Measurements from ENCODE around the gene ARL6IP6. TPM values are rescaled to one million over a fixed set of nuclear protein-coding genes. Genes with fewer than 3 reads are reported as not detected.

The ARL6IP6 gene
- polyA plus RNA-seq (2012; ENCODE audit: missing spikeins), result 29.9 TPM

- TF ChIP-seq POLR2A (IDR thresholded peaks at IDR 0.05; ENCODE audit: low read depth, low read length) (peak; percentile 86; the same call in 1 of the 2 replicates), TAF1 (IDR thresholded peaks at IDR 0.05; ENCODE audit: borderline replicate concordance, low read depth, low read length) (peak; percentile 70), POLR2AphosphoS5 (IDR thresholded peaks at IDR 0.05; ENCODE audit: low read depth, low read length) (peak; percentile 83)
- FAIRE-seq, result no peak
- DNase-seq (ENCODE audit: insufficient read length), result peak; percentile 66
Measured at GRCh38 chr2:152718076-152718908, at the start of gene ARL6IP6. Gene ARL6IP6, plus strand, starts transcription at chr2:152718620. Its CDS starts 5 bp downstream, at chr2:152718625.

- FAIRE-seq (no peak), DNase-seq (ENCODE audit: insufficient read length) (no peak)
- TF ChIP-seq POLR2A (IDR thresholded peaks at IDR 0.05; ENCODE audit: low read depth, low read length) (no peak), POLR2AphosphoS5 (IDR thresholded peaks at IDR 0.05; ENCODE audit: low read depth, low read length) (no peak), TAF1 (IDR thresholded peaks at IDR 0.05; ENCODE audit: borderline replicate concordance, low read depth, low read length) (no peak)
Measured at GRCh38 chr2:152674334-152674733, 44.1 kb upstream of the ARL6IP6 start.

- TF ChIP-seq TAF1 (IDR thresholded peaks at IDR 0.05; ENCODE audit: borderline replicate concordance, low read depth, low read length), result no peak
- no peak for TF ChIP-seq POLR2AphosphoS5 (IDR thresholded peaks at IDR 0.05; ENCODE audit: low read depth, low read length)
- TF ChIP-seq POLR2A (IDR thresholded peaks at IDR 0.05; ENCODE audit: low read depth, low read length), result no peak
- FAIRE-seq (no peak), DNase-seq (ENCODE audit: insufficient read length) (no peak)
Measured at GRCh38 chr2:152676461-152676860, 42.0 kb upstream of the ARL6IP6 start.

GRCh38 chr2:152678808-152679207 is 39.6 kb upstream of the ARL6IP6 start:
- no peak for FAIRE-seq
- TF ChIP-seq POLR2AphosphoS5 (IDR thresholded peaks at IDR 0.05; ENCODE audit: low read depth, low read length) (no peak), POLR2A (IDR thresholded peaks at IDR 0.05; ENCODE audit: low read depth, low read length) (no peak), TAF1 (IDR thresholded peaks at IDR 0.05; ENCODE audit: borderline replicate concordance, low read depth, low read length) (no peak)
- no peak for DNase-seq (ENCODE audit: insufficient read length)

- no peak for FAIRE-seq
- TF ChIP-seq TAF1 (IDR thresholded peaks at IDR 0.05; ENCODE audit: borderline replicate concordance, low read depth, low read length) (no peak), POLR2A (IDR thresholded peaks at IDR 0.05; ENCODE audit: low read depth, low read length) (no peak), POLR2AphosphoS5 (IDR thresholded peaks at IDR 0.05; ENCODE audit: low read depth, low read length) (no peak)
- DNase-seq (ENCODE audit: insufficient read length), result no peak
Measured at GRCh38 chr2:152682663-152683062, 35.8 kb upstream of the ARL6IP6 start.

GRCh38 chr2:152683400-152683799 is 35.0 kb upstream of the ARL6IP6 start:
- no peak for FAIRE-seq

GRCh38 chr2:152686321-152686720 is 32.1 kb upstream of the ARL6IP6 start:
- FAIRE-seq (no peak), DNase-seq (ENCODE audit: insufficient read length) (no peak)
- TF ChIP-seq POLR2AphosphoS5 (IDR thresholded peaks at IDR 0.05; ENCODE audit: low read depth, low read length) (no peak), TAF1 (IDR thresholded peaks at IDR 0.05; ENCODE audit: borderline replicate concordance, low read depth, low read length) (no peak), POLR2A (IDR thresholded peaks at IDR 0.05; ENCODE audit: low read depth, low read length) (no peak)

More at GRCh38 chr2:152683400-152683799, 35.0 kb upstream of the ARL6IP6 start:
- DNase-seq (ENCODE audit: insufficient read length), result no peak
- TF ChIP-seq POLR2AphosphoS5 (IDR thresholded peaks at IDR 0.05; ENCODE audit: low read depth, low read length) (no peak), TAF1 (IDR thresholded peaks at IDR 0.05; ENCODE audit: borderline replicate concordance, low read depth, low read length) (no peak), POLR2A (IDR thresholded peaks at IDR 0.05; ENCODE audit: low read depth, low read length) (no peak)

GRCh38 chr2:152693033-152693432 is 25.4 kb upstream of the ARL6IP6 start:
- FAIRE-seq (peak; percentile 85), DNase-seq (ENCODE audit: insufficient read length) (peak; percentile 5)
- no peak for TF ChIP-seq TAF1 (IDR thresholded peaks at IDR 0.05; ENCODE audit: borderline replicate concordance, low read depth, low read length)
- TF ChIP-seq POLR2AphosphoS5 (IDR thresholded peaks at IDR 0.05; ENCODE audit: low read depth, low read length), result no peak
- TF ChIP-seq POLR2A (IDR thresholded peaks at IDR 0.05; ENCODE audit: low read depth, low read length), result no peak

GRCh38 chr2:152694161-152694661 is 24.2 kb upstream of the ARL6IP6 start:
- peak; percentile 64 for FAIRE-seq
- no peak for DNase-seq (ENCODE audit: insufficient read length)
- TF ChIP-seq POLR2A (IDR thresholded peaks at IDR 0.05; ENCODE audit: low read depth, low read length), result no peak
- no peak for TF ChIP-seq POLR2AphosphoS5 (IDR thresholded peaks at IDR 0.05; ENCODE audit: low read depth, low read length)
- no peak for TF ChIP-seq TAF1 (IDR thresholded peaks at IDR 0.05; ENCODE audit: borderline replicate concordance, low read depth, low read length)

GRCh38 chr2:152695763-152696162 is 22.7 kb upstream of the ARL6IP6 start:
- FAIRE-seq (no peak), DNase-seq (ENCODE audit: insufficient read length) (no peak)
- TF ChIP-seq TAF1 (IDR thresholded peaks at IDR 0.05; ENCODE audit: borderline replicate concordance, low read depth, low read length) (no peak), POLR2A (IDR thresholded peaks at IDR 0.05; ENCODE audit: low read depth, low read length) (no peak), POLR2AphosphoS5 (IDR thresholded peaks at IDR 0.05; ENCODE audit: low read depth, low read length) (no peak)

GRCh38 chr2:152696476-152696875 is 21.9 kb upstream of the ARL6IP6 start:
- TF ChIP-seq POLR2A (IDR thresholded peaks at IDR 0.05; ENCODE audit: low read depth, low read length) (no peak), POLR2AphosphoS5 (IDR thresholded peaks at IDR 0.05; ENCODE audit: low read depth, low read length) (no peak), TAF1 (IDR thresholded peaks at IDR 0.05; ENCODE audit: borderline replicate concordance, low read depth, low read length) (no peak)
- DNase-seq (ENCODE audit: insufficient read length) (no peak), FAIRE-seq (no peak)

GRCh38 chr2:152701198-152701597 is 17.2 kb upstream of the ARL6IP6 start:
- TF ChIP-seq POLR2A (IDR thresholded peaks at IDR 0.05; ENCODE audit: low read depth, low read length) (no peak), TAF1 (IDR thresholded peaks at IDR 0.05; ENCODE audit: borderline replicate concordance, low read depth, low read length) (no peak), POLR2AphosphoS5 (IDR thresholded peaks at IDR 0.05; ENCODE audit: low read depth, low read length) (no peak)
- DNase-seq (ENCODE audit: insufficient read length) (no peak), FAIRE-seq (no peak)
